ENCODE data around the gene BCL7B.

BCL7B gene

DNA sequence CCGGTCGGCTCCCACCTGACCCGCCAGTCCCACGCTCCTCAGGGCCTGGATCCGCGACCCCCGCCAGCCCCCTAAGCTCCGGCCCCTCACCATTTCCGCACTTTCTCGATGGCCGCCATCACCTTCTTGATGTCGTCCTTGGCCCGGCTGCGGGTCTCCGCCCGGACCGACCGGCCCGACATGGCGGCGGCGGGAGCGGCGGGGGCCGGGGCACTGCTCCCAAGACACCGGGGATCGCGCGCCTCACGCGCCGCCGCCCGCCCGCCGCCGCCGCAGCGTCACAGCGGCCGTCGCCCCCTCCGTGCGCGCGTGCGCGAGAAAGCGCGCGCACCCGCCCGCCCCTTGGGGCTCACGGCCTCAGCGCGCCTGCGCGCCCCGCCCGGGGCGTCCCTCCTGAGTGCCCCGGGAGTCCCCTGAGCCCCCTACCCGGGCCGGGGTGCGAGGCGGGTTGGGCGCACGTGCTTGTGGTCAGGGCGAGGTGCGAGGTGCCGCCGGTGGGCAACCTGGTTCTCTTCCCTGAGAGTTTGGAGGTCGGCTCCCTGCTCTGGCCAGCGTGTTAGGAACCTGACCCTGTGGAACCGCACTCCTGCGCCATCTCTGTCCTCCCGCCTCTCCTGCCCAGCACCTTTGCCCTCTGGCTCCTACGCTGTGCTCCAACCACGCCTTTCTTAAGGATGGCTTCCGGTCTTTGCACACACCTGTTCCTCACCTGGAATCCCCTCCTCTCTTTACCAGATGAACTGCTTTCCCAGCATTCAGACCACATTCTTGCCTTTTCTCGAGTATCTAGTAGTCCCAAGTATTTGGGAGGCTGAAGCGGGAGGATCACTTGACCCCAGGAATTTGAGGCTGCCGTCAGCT lies at the start of gene BCL7B:
Gene BCL7B (minus strand): TSS at position 294 of the 861 bp plus-strand sequence. CDS start 112 bp downstream, at position 182.
- Histone ChIP-seq H3K9me3 (ENCODE audit: control insufficient read depth, insufficient read depth, low read length) (no peaks in the 10 kb centered on the region), H3K27ac (ENCODE audit: low read length) (no peak within 1 kb of the TSS), H3K36me3 (ENCODE audit: control insufficient read depth, insufficient read depth, low read length) (no peaks in the 10 kb centered on the region), H3K4me3 (ENCODE audit: low read length) (peak within 1 kb of the TSS; percentile 84; the same call in 1 of the 2 replicates), H3K27me3 (ENCODE audit: control insufficient read depth, insufficient read depth, low read length) (no peaks in the 10 kb centered on the region), H3K4me1 (ENCODE audit: control insufficient read depth, insufficient read depth, low read length) (no peaks in the 10 kb centered on the region)
- peak; percentile 27 for DNase-seq (ENCODE audit: low read depth, low spot score)
- no CpG with 5 or more reads among the region's 83 CpGs for WGBS (ENCODE audit: insufficient coverage, insufficient read length)

GRCh38 chr7:73605601-73606220 lies 48.2 kb upstream of the BCL7B start:
- H3K9me3 ChIP-seq (ENCODE audit: control insufficient read depth, insufficient read depth, low read length), result no peaks in the 10 kb centered on the region
- H3K4me3 ChIP-seq (ENCODE audit: low read length), result no peak overlapping the region
- H3K36me3 ChIP-seq (ENCODE audit: control insufficient read depth, insufficient read depth, low read length), result no peaks in the 10 kb centered on the region
- DNase-seq (ENCODE audit: low read depth, low spot score), result no peak
- H3K4me1 ChIP-seq (ENCODE audit: control insufficient read depth, insufficient read depth, low read length), result 0 out of 2 replicates have a peak, but pooled peaks cover 1% of the 10 kb centered on the region
- no CpG with 5 or more reads among the region's 23 CpGs for WGBS (ENCODE audit: insufficient coverage, insufficient read length)
- H3K27ac ChIP-seq (ENCODE audit: low read length), result no peak overlapping the region
- H3K27me3 ChIP-seq (ENCODE audit: control insufficient read depth, insufficient read depth, low read length), result no peaks in the 10 kb centered on the region

GRCh38 chr7:73602721-73603651 lies 45.5 kb upstream of the BCL7B start:
- Histone ChIP-seq H3K27me3 (ENCODE audit: control insufficient read depth, insufficient read depth, low read length) (no peaks in the 10 kb centered on the region), H3K9me3 (ENCODE audit: control insufficient read depth, insufficient read depth, low read length) (no peaks in the 10 kb centered on the region), H3K4me1 (ENCODE audit: control insufficient read depth, insufficient read depth, low read length) (0 out of 2 replicates have a peak, but pooled peaks cover 1% of the 10 kb centered on the region), H3K27ac (ENCODE audit: low read length) (no peak overlapping the region), H3K36me3 (ENCODE audit: control insufficient read depth, insufficient read depth, low read length) (no peaks in the 10 kb centered on the region), H3K4me3 (ENCODE audit: low read length) (no peak overlapping the region)
- WGBS (ENCODE audit: insufficient coverage, insufficient read length), result no CpG with 5 or more reads among the region's 22 CpGs
- DNase-seq (ENCODE audit: low read depth, low spot score), result no peak

GRCh38 chr7:73599916-73600315 lies 42.4 kb upstream of the BCL7B start:
- H3K9me3 ChIP-seq (ENCODE audit: control insufficient read depth, insufficient read depth, low read length), result no peaks in the 10 kb centered on the region
- H3K27me3 ChIP-seq (ENCODE audit: control insufficient read depth, insufficient read depth, low read length), result no peaks in the 10 kb centered on the region
- DNase-seq (ENCODE audit: low read depth, low spot score), result no peak
- no peak overlapping the region for H3K27ac ChIP-seq (ENCODE audit: low read length)
- H3K4me3 ChIP-seq (ENCODE audit: low read length), result no peak overlapping the region
- no CpG with 5 or more reads among the region's 7 CpGs for WGBS (ENCODE audit: insufficient coverage, insufficient read length)
- no peaks in the 10 kb centered on the region for H3K36me3 ChIP-seq (ENCODE audit: control insufficient read depth, insufficient read depth, low read length)
- H3K4me1 ChIP-seq (ENCODE audit: control insufficient read depth, insufficient read depth, low read length), result peaks cover 3% of the 10 kb centered on the region; the same call in 1 of the 2 replicates

DNA sequence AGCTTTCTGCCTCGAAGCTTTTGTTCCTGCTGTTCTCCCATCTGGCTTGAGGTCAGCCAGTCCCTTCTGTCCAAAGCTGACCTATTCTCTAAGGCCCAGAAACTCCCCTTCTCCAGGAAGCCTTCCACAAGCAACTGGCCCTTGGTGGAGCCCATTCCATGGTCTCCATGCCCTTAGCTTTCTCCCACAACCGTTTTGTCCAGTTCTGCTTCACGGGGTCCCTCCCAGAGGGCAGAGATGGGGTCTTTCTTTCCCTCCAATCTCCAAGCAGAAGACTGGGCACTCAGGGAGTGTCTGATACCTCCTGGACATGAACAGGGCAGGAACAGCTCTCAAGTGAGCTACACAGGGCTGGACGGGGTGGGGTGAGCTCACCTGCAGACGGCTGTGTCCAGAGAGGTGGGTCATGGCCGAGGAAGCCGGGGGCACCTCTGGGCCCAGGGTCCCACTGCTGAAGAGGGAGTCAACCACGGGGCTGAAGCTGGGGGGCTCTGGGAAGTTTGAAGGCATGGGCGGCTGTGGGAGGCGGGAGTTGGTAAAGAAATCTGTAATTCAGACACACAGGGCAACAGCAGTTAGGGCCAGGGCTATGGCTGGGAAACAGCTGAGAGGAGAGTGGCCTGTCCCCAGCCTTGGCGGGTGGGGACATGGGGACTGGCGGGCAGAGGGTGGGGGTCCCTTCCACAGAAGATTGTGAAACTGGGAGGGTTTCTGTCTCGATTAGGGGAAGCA lies 41.8 kb upstream of the BCL7B start:
- H3K27me3 ChIP-seq (ENCODE audit: control insufficient read depth, insufficient read depth, low read length), result no peaks in the 10 kb centered on the region
- no peaks in the 10 kb centered on the region for H3K36me3 ChIP-seq (ENCODE audit: control insufficient read depth, insufficient read depth, low read length)
- no CpG with 5 or more reads among the region's 13 CpGs for WGBS (ENCODE audit: insufficient coverage, insufficient read length)
- no peak for DNase-seq (ENCODE audit: low read depth, low spot score)
- H3K27ac ChIP-seq (ENCODE audit: low read length), result no peak overlapping the region
- H3K9me3 ChIP-seq (ENCODE audit: control insufficient read depth, insufficient read depth, low read length), result no peaks in the 10 kb centered on the region
- peaks cover 3% of the 10 kb centered on the region; the same call in 1 of the 2 replicates for H3K4me1 ChIP-seq (ENCODE audit: control insufficient read depth, insufficient read depth, low read length)
- H3K4me3 ChIP-seq (ENCODE audit: low read length), result no peak overlapping the region

DNA sequence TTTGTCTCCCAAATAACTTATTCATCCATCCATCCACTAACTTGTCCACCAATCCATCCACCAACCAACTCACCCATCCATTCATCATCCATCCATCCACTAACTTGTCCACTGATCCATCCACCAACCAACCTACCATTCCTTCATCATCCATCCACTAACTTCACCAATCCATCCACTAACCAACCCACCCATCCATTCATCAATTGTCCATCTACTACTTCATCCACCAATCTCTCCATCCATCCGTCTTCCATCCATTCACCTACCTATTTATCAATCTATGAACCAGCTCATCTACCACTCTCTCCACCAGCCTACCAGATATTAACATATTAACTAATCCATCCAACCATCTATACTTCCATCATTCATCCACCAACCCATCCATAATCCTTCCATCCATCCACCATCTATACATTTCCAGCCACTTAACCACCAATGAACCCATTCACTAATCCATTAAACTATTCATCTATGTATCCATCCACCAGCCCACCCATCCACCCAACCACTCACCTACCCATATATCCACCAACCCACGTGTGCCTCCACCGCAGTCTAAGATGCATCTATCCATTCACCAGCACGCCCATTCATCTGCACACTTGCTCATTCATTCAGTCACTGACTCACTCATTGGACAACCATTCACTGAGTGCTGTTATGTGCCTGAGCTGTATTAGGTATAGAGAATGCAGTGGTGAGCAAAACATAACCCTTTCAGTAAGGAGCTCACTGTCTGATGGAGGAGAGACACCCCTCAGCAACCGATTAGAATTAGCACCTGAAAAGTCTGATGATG lies 40.7 kb upstream of the BCL7B start:
- Histone ChIP-seq H3K4me1 (ENCODE audit: control insufficient read depth, insufficient read depth, low read length) (peaks cover 1% of the 10 kb centered on the region; the same call in 1 of the 2 replicates), H3K4me3 (ENCODE audit: low read length) (no peak overlapping the region), H3K9me3 (ENCODE audit: control insufficient read depth, insufficient read depth, low read length) (no peaks in the 10 kb centered on the region), H3K27ac (ENCODE audit: low read length) (no peak overlapping the region), H3K27me3 (ENCODE audit: control insufficient read depth, insufficient read depth, low read length) (no peaks in the 10 kb centered on the region), H3K36me3 (ENCODE audit: control insufficient read depth, insufficient read depth, low read length) (no peaks in the 10 kb centered on the region)
- WGBS (ENCODE audit: insufficient coverage, insufficient read length), result 100% methylated on average over 1 of the region's 5 CpGs
- DNase-seq (ENCODE audit: low read depth, low spot score), result no peak

- H3K9me3 ChIP-seq (ENCODE audit: control insufficient read depth, insufficient read depth, low read length), result no peaks in the 10 kb centered on the region
- no peak overlapping the region for H3K4me3 ChIP-seq (ENCODE audit: low read length)
- no peaks in the 10 kb centered on the region for H3K27me3 ChIP-seq (ENCODE audit: control insufficient read depth, insufficient read depth, low read length)
- peaks cover 1% of the 10 kb centered on the region; the same call in 1 of the 2 replicates for H3K4me1 ChIP-seq (ENCODE audit: control insufficient read depth, insufficient read depth, low read length)
- DNase-seq (ENCODE audit: low read depth, low spot score), result no peak
- H3K27ac ChIP-seq (ENCODE audit: low read length), result no peak overlapping the region
- WGBS (ENCODE audit: insufficient coverage, insufficient read length), result no CpG with 5 or more reads among the region's 37 CpGs
- no peaks in the 10 kb centered on the region for H3K36me3 ChIP-seq (ENCODE audit: control insufficient read depth, insufficient read depth, low read length)
Measured at GRCh38 chr7:73596191-73597065, 38.9 kb upstream of the BCL7B start.

DNA sequence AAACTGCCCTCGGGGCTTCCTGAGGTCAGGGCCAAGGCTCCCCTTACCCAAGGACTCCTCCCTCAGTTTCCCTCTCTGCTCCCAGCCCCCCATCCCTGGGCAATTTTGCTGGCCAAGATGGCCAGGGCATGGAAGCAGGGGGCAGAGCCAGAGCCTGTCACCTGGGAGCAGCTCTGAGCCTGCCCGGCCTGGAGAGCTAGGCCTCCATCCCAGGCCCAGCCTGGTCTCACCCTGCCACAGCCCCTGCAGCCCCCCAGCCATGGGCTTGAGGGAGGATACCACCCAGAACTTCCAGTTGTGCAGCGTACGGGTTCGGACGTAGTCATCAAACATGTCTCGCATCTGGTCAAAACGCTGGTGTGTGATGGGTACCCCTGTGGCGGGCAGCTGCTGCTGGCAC lies 37.9 kb upstream of the BCL7B start:
- no peaks in the 10 kb centered on the region for H3K9me3 ChIP-seq (ENCODE audit: control insufficient read depth, insufficient read depth, low read length)
- WGBS (ENCODE audit: insufficient coverage, insufficient read length), result no CpG with 5 or more reads among the region's 9 CpGs
- H3K36me3 ChIP-seq (ENCODE audit: control insufficient read depth, insufficient read depth, low read length), result no peaks in the 10 kb centered on the region
- no peak overlapping the region for H3K27ac ChIP-seq (ENCODE audit: low read length)
- DNase-seq (ENCODE audit: low read depth, low spot score), result no peak
- H3K27me3 ChIP-seq (ENCODE audit: control insufficient read depth, insufficient read depth, low read length), result no peaks in the 10 kb centered on the region
- H3K4me3 ChIP-seq (ENCODE audit: low read length), result no peak overlapping the region
- peaks cover 1% of the 10 kb centered on the region; the same call in 1 of the 2 replicates for H3K4me1 ChIP-seq (ENCODE audit: control insufficient read depth, insufficient read depth, low read length)
